Measurements from ENCODE around the gene ABCG8.

DNA sequence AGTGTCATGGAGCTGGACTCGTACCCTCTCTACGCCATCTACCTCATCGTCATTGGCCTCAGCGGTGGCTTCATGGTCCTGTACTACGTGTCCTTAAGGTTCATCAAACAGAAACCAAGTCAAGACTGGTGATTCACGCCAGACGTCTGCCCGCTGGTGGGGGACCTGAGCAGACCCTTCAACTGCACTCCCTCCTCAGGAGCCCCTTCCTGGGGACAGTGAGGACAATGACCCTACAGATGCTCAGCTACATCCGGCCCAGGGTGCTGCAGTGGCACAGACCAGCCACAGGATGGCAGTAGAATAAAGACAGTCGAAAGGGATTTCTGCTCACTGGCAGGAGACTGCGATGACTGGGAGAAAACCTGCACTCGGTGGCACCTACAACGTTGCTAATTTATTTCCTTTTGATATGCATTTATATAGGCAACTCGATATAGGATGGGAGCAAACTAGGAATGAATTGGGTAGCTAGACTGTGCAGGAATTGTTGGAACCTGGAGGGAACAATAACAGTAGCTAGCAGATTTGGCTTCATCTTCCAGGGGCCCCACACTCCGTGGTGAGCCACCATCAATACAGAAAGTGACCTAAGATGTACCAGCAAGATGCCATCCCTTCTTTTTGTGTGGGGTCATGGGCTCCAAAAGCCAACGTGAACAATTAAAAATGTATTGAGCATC is 39.2 kb downstream of the ABCG8 start:
- TF ChIP-seq, protein P1, sequence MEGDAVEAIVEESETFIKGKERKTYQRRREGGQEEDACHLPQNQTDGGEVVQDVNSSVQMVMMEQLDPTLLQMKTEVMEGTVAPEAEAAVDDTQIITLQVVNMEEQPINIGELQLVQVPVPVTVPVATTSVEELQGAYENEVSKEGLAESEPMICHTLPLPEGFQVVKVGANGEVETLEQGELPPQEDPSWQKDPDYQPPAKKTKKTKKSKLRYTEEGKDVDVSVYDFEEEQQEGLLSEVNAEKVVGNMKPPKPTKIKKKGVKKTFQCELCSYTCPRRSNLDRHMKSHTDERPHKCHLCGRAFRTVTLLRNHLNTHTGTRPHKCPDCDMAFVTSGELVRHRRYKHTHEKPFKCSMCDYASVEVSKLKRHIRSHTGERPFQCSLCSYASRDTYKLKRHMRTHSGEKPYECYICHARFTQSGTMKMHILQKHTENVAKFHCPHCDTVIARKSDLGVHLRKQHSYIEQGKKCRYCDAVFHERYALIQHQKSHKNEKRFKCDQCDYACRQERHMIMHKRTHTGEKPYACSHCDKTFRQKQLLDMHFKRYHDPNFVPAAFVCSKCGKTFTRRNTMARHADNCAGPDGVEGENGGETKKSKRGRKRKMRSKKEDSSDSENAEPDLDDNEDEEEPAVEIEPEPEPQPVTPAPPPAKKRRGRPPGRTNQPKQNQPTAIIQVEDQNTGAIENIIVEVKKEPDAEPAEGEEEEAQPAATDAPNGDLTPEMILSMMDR (IDR thresholded peaks at IDR 0.05), result peak; percentile 71 to 91
- TF ChIP-seq POLR2A (IDR thresholded peaks at IDR 0.05) (no peak), POLR2AphosphoS5 (IDR thresholded peaks at IDR 0.05) (no peak), EP300 (IDR thresholded peaks at IDR 0.05) (no peak)

All from suprapubic skin (tissue), 4 donors.